Spinal cord (tissue), 10 donors: ENCODE measurements around the gene CLASP1. TPM values are rescaled to one million over a fixed set of nuclear protein-coding genes. Genes with fewer than 3 reads are reported as not detected.
"Not testable (repeated sequence)": the region's sequence is repeated elsewhere in the genome, so short reads cannot be mapped to it uniquely, and the experiment has no call there.

Experiments used
- DNase-seq, 6 donors: peaks; one replicate each; pipeline versions ENCODE4 v3.0.0 to v3.0.0-alpha.2; 2013 to 2015; ENCODE audit warnings: low spot score in 6 of 6, low read depth in 4 of 6
- H3K27ac ChIP-seq: one replicate; pipeline ENCODE4 v1.5.1; 2013; ENCODE audit warnings: low read depth, low read length, control low read depth
- H3K27me3 ChIP-seq: one replicate; pipeline ENCODE4 v1.6.1; 2013; ENCODE audit warnings: low read length; ENCODE audit not compliant: control insufficient read depth, insufficient read depth
- H3K36me3 ChIP-seq: one replicate; pipeline ENCODE4 v1.6.1; 2013; ENCODE audit warnings: low read length; ENCODE audit not compliant: control insufficient read depth, insufficient read depth
- H3K4me1 ChIP-seq: one replicate; pipeline ENCODE4 v1.6.1; 2013; ENCODE audit warnings: low read length; ENCODE audit not compliant: control insufficient read depth, insufficient read depth
- H3K4me3 ChIP-seq: one replicate; pipeline ENCODE4 v1.5.1; 2013; ENCODE audit warnings: low read depth, low read length, control low read depth
- H3K9me3 ChIP-seq: one replicate; pipeline ENCODE4 v1.6.1; 2013; ENCODE audit warnings: low read length; ENCODE audit not compliant: control insufficient read depth, insufficient read depth
- WGBS: methylation state at CpG from one replicate; pipeline ENCODE4 v1.1.5; 2013; ENCODE audit warnings: missing lambda C conversion rate; ENCODE audit not compliant: insufficient coverage; 5-methylcytosine and 5-hydroxymethylcytosine counted together
- polyA plus RNA-seq, 2 donors: library from polyadenylated mRNA; unstranded; fragments of 120-200 nt; gene quantifications; one replicate each; pipeline ENCODE4 v1.2.1, GENCODE V29; 2013; ENCODE audit not compliant: insufficient read length in 2 of 2
- total RNA-seq, 2 donors: library from RNA; depleted of rRNA in 1 of 2; stranded (reverse); fragments of 120-200 nt in 1 of 2; fragments of >200 nt in 1 of 2; gene quantifications; one replicate each; pipeline versions ENCODE4 v1.2.3 to v1.2.4, GENCODE V29; 2013 to 2014
- donor health status: healthy.

The CLASP1 gene
- total and polyA plus RNA-seq, 4 donors = 51.7 to 98.2 (median 62.8) TPM

DNA sequence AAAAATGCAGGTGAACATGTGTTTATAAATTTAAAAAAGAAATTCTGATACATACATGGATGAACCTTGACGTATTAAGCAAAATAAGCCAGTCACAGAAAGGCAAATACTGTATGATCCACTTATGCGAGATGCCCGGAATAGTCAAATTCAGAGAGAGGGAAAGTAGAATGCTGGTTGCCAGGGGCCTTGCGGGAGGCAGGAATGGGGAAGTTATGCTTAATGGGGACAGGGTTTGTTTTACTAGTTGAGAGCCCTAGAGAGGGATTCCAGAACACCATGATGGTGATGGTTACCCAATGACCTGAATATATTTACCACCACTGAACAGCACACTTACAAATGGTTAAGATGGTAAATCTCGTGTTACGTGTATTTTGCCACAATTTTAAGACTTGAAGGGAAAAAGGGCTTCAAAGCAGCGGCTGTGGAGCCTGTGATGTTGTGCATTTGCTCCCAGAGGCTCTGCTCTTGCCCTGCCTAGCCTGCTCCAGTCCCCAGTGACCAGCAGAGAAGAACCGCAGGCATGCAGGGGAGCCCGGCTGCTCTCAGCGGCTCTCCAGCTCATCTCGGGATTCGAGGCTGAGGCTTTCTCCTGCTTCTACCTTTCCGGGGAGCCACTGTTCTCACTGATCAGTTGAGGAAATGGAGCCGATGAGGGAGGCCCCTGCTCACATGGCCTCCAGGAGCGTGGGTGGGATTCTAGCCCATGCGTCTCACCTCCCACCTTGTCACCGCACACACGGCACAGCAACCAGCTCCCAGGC lies 312.6 kb downstream of the CLASP1 start:
- Histone ChIP-seq H3K4me1 (no peaks in the 10 kb centered on the region), H3K36me3 (peaks cover 29% of the 10 kb centered on the region), H3K27ac (no peak overlapping the region), H3K27me3 (no peaks in the 10 kb centered on the region), H3K4me3 (no peak overlapping the region), H3K9me3 (no peaks in the 10 kb centered on the region)
- no peak for DNase-seq
- 86% methylated on average over 13 of the region's 18 CpGs for WGBS

- 52% methylated on average over 14 of the region's 22 CpGs for WGBS
- Histone ChIP-seq H3K27ac (no peak overlapping the region), H3K4me1 (no peaks in the 10 kb centered on the region), H3K36me3 (peaks cover 23% of the 10 kb centered on the region), H3K27me3 (no peaks in the 10 kb centered on the region), H3K9me3 (no peaks in the 10 kb centered on the region), H3K4me3 (no peak overlapping the region)
- DNase-seq = no peak
These were observed 313.7 kb downstream of the CLASP1 start for GRCh38 chr2:121335294-121336290.

DNA sequence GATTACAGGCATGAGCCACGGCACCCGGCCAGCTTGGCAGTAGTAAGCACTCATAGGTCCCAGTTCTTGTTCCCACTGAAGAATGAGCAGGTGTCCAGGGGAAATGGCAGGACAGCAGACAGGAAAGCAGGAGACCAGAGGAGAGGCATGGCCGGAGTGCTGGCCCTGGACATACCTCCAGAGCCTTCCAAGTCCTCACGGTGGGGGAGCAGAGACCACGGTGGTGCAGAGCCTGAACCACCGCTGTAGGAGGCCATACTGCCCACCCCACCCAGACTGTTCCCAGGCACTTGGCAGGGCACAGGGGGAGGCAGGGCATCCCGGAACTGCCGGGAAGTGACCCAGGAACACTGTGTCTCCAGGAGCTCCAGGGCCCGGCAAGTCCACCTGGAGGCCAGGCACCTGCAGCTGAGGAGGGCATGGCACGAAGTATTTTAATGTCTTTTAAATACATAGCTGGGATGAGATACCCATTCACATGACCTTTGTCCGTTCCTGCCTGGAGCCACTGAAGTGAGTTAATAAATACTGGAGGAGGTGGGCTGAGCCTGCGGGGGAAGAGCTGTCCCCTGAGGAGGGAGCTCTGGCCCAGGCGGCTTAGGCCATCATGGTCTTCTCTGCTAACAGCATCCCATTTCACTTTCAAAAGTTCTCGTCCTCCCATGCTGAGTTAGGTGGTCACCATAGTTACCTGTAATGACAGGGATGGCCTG lies 314.5 kb downstream of the CLASP1 start:
- WGBS = 70% methylated on average over 11 of the region's 14 CpGs
- no peak for DNase-seq
- Histone ChIP-seq H3K4me1 (no peaks in the 10 kb centered on the region), H3K27me3 (no peaks in the 10 kb centered on the region), H3K4me3 (no peak overlapping the region), H3K27ac (no peak overlapping the region), H3K9me3 (no peaks in the 10 kb centered on the region), H3K36me3 (peaks cover 18% of the 10 kb centered on the region)

- H3K4me3 ChIP-seq = no peak overlapping the region
- H3K9me3 ChIP-seq = no peaks in the 10 kb centered on the region
- no peaks in the 10 kb centered on the region for H3K27me3 ChIP-seq
- no peak for DNase-seq
- WGBS = 69% methylated on average over 11 of the region's 12 CpGs
- H3K4me1 ChIP-seq = no peaks in the 10 kb centered on the region
- no peak overlapping the region for H3K27ac ChIP-seq
- peaks cover 16% of the 10 kb centered on the region for H3K36me3 ChIP-seq
These were observed 315.3 kb downstream of the CLASP1 start for GRCh38 chr2:121333834-121334558.

DNA sequence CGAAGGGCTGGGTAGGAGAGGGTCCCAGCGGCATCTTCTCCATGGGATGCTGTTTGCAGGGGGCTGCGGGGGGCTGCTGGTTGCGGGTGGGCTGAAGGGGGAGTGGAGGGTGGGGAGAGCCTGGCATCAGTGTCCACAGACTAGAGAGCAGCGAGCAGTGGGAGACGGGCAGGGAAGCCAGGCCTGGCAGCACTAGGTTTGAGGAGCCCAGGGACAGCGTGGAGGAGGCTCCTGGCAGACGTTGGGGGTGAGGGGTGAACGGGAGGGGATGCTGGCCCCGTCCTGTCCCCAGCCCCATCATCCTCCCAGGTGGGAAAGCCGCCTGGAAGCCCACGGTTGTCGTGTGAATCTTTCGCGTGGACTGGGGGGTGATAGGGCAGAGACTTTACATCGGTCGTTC lies 316.0 kb downstream of the CLASP1 start:
- WGBS = 82% methylated on average over 9 of the region's 17 CpGs

GRCh38 chr2:121331324-121331723 lies 317.9 kb downstream of the CLASP1 start:
- not testable (repeated sequence) for H3K4me3 ChIP-seq, DNase-seq, H3K27ac ChIP-seq, H3K36me3 ChIP-seq, H3K4me1 ChIP-seq, H3K9me3 ChIP-seq, H3K27me3 ChIP-seq
- WGBS = 91% methylated on average over 7 of the region's 8 CpGs

More for the DNA sequence above, 316.0 kb downstream of the CLASP1 start:
- DNase-seq = no peak
- Histone ChIP-seq H3K27ac (no peak overlapping the region), H3K36me3 (peaks cover 9% of the 10 kb centered on the region), H3K4me1 (no peaks in the 10 kb centered on the region), H3K27me3 (no peaks in the 10 kb centered on the region), H3K4me3 (no peak overlapping the region), H3K9me3 (no peaks in the 10 kb centered on the region)

DNA sequence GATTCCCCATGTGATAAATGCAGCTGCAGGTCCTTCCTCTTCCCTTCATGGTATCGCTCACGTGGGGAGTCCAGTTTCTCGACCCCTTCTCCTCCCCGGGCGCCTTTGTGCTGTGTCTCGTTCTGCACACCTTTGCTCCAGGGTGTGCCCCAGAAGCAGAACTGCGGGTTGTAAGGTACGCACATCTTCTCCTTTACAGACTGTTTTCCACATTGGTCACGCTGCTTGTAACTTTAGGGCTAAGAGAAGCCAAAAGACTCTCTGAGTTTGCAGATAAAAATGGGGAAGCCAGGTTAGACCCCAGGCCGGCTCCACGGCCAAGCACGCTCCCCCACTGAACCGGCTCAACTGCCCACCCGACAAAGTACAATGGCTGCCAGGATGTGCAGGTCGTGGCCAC lies 318.3 kb downstream of the CLASP1 start:
- DNase-seq = no peak
- H3K27ac ChIP-seq = no peak overlapping the region
- no peaks in the 10 kb centered on the region for H3K4me1 ChIP-seq
- H3K9me3 ChIP-seq = no peaks in the 10 kb centered on the region
- 93% methylated on average over 6 of the region's 15 CpGs for WGBS
- H3K36me3 ChIP-seq = no peaks in the 10 kb centered on the region
- H3K4me3 ChIP-seq = no peak overlapping the region
- no peaks in the 10 kb centered on the region for H3K27me3 ChIP-seq

DNA sequence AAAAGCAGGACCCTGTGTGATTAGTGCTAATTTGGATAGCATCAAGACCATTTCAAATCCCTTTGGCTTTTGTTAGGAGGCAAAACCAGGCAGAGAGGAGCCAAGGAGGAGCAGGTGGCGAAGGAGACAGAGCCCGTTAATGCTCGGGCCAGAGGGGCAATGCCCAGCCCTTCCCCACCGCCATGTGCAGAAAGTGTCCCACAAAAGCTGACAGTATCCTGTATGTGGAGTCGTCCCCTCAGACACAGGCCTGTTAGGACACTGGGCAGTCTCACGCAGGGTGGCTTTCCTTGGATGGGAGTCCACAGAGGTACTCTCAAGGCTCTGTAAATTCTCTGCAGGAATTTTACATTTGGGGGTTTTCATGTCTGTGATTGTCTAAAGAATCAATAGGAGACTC lies 319.5 kb downstream of the CLASP1 start:
- no peaks in the 10 kb centered on the region for H3K36me3 ChIP-seq
- no peaks in the 10 kb centered on the region for H3K27me3 ChIP-seq
- H3K27ac ChIP-seq = no peak overlapping the region
- peak in 1 of 6 donors; percentile 15 for DNase-seq
- 84% methylated on average over 6 of the region's 6 CpGs for WGBS
- H3K4me1 ChIP-seq = no peaks in the 10 kb centered on the region
- no peaks in the 10 kb centered on the region for H3K9me3 ChIP-seq
- H3K4me3 ChIP-seq = no peak overlapping the region

DNA sequence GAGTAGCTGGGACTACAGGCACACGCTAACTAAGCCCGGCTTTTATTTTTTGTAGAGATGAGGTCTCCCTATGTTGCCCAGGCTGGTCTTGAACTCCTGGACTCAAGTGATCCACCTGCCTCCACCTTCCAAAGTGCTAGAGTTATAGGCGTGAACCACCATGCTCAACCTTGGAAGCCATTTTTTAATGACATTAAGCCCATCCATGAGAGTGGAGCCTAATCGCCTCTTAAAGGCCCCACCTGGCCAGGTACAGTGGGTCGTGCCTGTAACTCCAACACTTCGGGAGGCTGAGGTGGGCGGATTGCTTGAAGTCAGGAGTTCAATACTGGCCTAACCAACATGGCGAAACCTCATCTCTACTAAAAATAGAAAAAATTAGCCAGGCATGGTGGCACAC lies 322.6 kb downstream of the CLASP1 start:
- Histone ChIP-seq H3K9me3 (no peaks in the 10 kb centered on the region), H3K27ac (no peak overlapping the region), H3K4me1 (no peaks in the 10 kb centered on the region), H3K4me3 (no peak overlapping the region), H3K36me3 (no peaks in the 10 kb centered on the region), H3K27me3 (no peaks in the 10 kb centered on the region)
- DNase-seq = no peak
- WGBS = 89% methylated on average over 6 of the region's 8 CpGs
